CD4-positive, CD25-positive, alpha-beta regulatory T cell (primary cell): Measurements from ENCODE around the gene TBL1XR1. TPM values are rescaled to one million over a fixed set of nuclear protein-coding genes. Genes with fewer than 3 reads are reported as not detected.

Source experiments
- ATAC-seq, 2 donors: fragments of 150-1000 bp; cut with Tn5 transposase; one replicate each; pipeline ENCODE4 v1.10.0; 2021; ENCODE audit warnings: low read depth in 2 of 2, moderate number of reproducible peaks in 2 of 2, moderate library complexity in 1 of 2
- DNase-seq, 3 donors: peaks; one replicate each; pipeline versions ENCODE4 v3.0.0 to v3.0.0-alpha.2; 2012 to 2022; ENCODE audit warnings: mixed read lengths in 1 of 3
- H3K27ac ChIP-seq: one replicate; pipeline ENCODE4 v1.7.0; 2013; ENCODE audit warnings: mild to moderate bottlenecking, low read length; ENCODE audit not compliant: insufficient read depth, poor library complexity, severe bottlenecking
- H3K27me3 ChIP-seq: one replicate; pipeline ENCODE4 v1.7.0; 2013; ENCODE audit warnings: low read length; ENCODE audit not compliant: control insufficient read depth, insufficient read depth
- H3K36me3 ChIP-seq: one replicate; pipeline ENCODE4 v1.7.0; 2013; ENCODE audit warnings: mild to moderate bottlenecking, low read length, moderate library complexity; ENCODE audit not compliant: control insufficient read depth, insufficient read depth
- H3K4me1 ChIP-seq: 2 replicates; pipeline ENCODE4 v1.7.0; 2013; ENCODE audit warnings: mild to moderate bottlenecking, low read length; ENCODE audit not compliant: insufficient read depth, control insufficient read depth, poor library complexity, severe bottlenecking
- H3K4me3 ChIP-seq: one replicate; pipeline ENCODE4 v1.7.0; 2013; ENCODE audit warnings: low read depth, mild to moderate bottlenecking, low read length, moderate library complexity
- H3K9me3 ChIP-seq, 2 experiments: 1 replicate in 1 of 2; 2 replicates in 1 of 2; pipeline ENCODE4 v1.7.0; 2013; ENCODE audit warnings: low read length in 2 of 2, mild to moderate bottlenecking in 1 of 2, moderate library complexity in 1 of 2; ENCODE audit not compliant: control insufficient read depth in 2 of 2
- H3K27ac Mint-ChIP-seq, 3 donors: one replicate each; pipeline ENCODE4 v1.8.0; 2020 to 2022; ENCODE audit warnings: mild to moderate bottlenecking in 3 of 3, mixed read lengths in 3 of 3, moderate library complexity in 2 of 3
- H3K27me3 Mint-ChIP-seq: one replicate; pipeline ENCODE4 v1.8.0; 2022; ENCODE audit warnings: mild to moderate bottlenecking, mixed read lengths
- H3K36me3 Mint-ChIP-seq: one replicate; pipeline ENCODE4 v1.8.0; 2020; ENCODE audit warnings: mixed read lengths
- H3K4me1 Mint-ChIP-seq, 4 donors: one replicate each; pipeline ENCODE4 v1.8.0; 2020 to 2022; ENCODE audit warnings: mixed read lengths in 4 of 4, mild to moderate bottlenecking in 1 of 4
- H3K4me3 Mint-ChIP-seq, 4 donors: one replicate each; pipeline ENCODE4 v1.8.0; 2020 to 2022; ENCODE audit warnings: mild to moderate bottlenecking in 4 of 4, mixed read lengths in 4 of 4, moderate library complexity in 3 of 4
- H3K9me3 Mint-ChIP-seq, 7 donors: one replicate each; pipeline ENCODE4 v1.8.0; 2020 to 2022; ENCODE audit warnings: mixed read lengths in 7 of 7, mild to moderate bottlenecking in 3 of 7, moderate library complexity in 2 of 7
- polyA plus RNA-seq, 4 donors: library from polyadenylated mRNA; unstranded; fragments of 300-500 nt; fragmentation: Illumina TruSeq; gene quantifications; one replicate each; pipeline ENCODE4 v1.2.3, GENCODE V29; 2021
- total RNA-seq: library from RNA; stranded (reverse); gene quantifications from one replicate; pipeline ENCODE4 v1.2.3, GENCODE V29; 2022

TBL1XR1 gene
- total and polyA plus RNA-seq, 5 donors from 2014 or later: 34.0 to 146 (median 41.6) TPM

DNA sequence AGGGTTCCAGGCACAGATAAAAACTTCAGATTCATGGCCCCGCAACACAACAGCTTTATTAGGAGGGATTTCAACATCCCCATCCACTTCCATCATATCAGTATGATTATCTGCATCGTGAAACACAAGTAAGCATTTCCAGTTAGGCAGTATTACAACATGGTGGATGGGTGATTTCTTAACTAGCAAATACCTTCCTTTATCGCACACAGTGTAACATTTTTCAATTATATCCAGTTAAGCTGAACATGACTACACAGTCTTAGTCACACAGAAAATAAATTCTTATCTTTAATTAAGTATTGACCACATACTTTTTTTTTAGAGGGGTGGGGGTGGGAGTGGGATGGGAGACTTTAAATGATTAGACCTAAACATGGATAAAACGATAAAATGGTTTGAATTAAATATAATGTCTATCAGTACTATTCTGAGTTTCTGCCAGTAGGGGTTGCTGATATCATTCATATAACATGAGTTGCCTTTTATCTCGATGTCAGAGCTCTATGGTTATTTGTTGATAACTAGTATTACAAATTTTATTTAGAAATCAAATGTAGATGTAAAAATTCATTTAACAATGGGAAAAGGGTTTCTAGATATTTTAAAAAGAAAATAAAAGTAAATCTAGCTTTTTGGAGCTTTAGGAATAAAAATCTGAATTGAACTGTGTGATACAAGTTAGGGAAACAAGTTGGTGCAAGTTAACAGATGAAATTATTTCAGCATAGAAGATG lies 146.6 kb downstream of the TBL1XR1 start:
- peak in 2 of 3 donors; percentile 68 to 69 for DNase-seq
- peaks cover 8% of the 10 kb centered on the region for H3K4me1 ChIP-seq
- H3K36me3 ChIP-seq: peaks cover 64% of the 10 kb centered on the region
- Mint-ChIP-seq H3K4me1 (peaks cover 14 to 37% (median 21%) of the 10 kb centered on the region in 4 donors), H3K4me3 (no peak overlapping the region), H3K36me3 (peaks cover 27% of the 10 kb centered on the region), H3K27me3 (no peaks in the 10 kb centered on the region), H3K27ac (peak overlapping the region in 1 of 3 donors; percentile 79), H3K9me3 (no peaks in the 10 kb centered on the region)
- ATAC-seq: peak; percentile 74 to 77
- H3K4me3 ChIP-seq: no peak overlapping the region
- peak overlapping the region; percentile 19 for H3K27ac ChIP-seq
- H3K27me3 ChIP-seq: no peaks in the 10 kb centered on the region
- H3K9me3 ChIP-seq: no peaks in the 10 kb centered on the region

DNA sequence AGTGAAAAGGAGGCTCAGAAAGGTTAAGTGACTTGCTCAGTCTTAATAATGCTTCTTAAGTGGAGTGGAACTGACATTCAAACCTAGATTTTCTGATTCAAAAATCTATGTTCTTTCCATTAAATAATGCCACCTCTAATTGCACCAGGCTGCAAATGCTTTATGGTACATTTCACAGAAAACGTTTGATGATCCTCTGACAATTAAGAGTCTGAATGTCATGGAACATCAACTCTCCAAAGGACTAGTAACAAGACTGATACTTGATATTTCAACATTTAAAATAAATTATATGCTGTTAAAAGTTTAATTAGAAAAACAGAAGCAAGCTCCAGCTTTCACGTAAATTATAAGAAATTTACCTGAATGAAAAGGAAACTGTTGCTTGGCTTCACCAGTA lies 151.5 kb downstream of the TBL1XR1 start:
- H3K4me1 Mint-ChIP-seq: peaks cover 24 to 39% (median 27%) of the 10 kb centered on the region in 4 donors
- H3K27me3 Mint-ChIP-seq: no peaks in the 10 kb centered on the region
- H3K27me3 ChIP-seq: no peaks in the 10 kb centered on the region
- H3K9me3 ChIP-seq: no peaks in the 10 kb centered on the region
- H3K4me3 ChIP-seq: no peak overlapping the region
- H3K9me3 Mint-ChIP-seq: peaks cover 0 to 6% (median 0%) of the 10 kb centered on the region in 7 donors
- DNase-seq (no peak), ATAC-seq (no peak)
- no peak overlapping the region for H3K27ac ChIP-seq
- peak overlapping the region in 1 of 3 donors; percentile 23 for H3K27ac Mint-ChIP-seq
- peaks cover 78% of the 10 kb centered on the region for H3K36me3 ChIP-seq
- peaks cover 19% of the 10 kb centered on the region for H3K4me1 ChIP-seq
- peaks cover 62% of the 10 kb centered on the region for H3K36me3 Mint-ChIP-seq
- no peak overlapping the region for H3K4me3 Mint-ChIP-seq

DNA sequence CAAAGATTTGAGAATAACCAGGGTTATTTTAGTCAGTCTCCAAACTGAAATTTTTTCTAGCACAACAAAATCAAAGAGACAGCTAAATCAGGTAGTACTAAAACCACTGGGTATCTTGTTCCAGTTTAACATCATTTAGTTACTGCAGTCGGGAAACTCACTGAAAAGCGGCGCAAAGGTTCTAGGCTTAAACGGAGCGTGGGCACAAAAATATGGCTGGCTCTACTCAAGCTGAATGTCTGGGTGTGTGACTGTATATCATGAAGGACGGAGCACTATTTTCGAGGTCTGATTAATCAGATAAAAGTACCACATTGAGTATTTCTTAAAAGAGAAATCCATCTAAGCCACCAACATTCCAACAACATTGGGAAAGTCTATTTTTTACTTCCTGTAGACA lies 152.1 kb downstream of the TBL1XR1 start:
- peaks cover 28 to 39% (median 29%) of the 10 kb centered on the region in 4 donors for H3K4me1 Mint-ChIP-seq
- H3K9me3 Mint-ChIP-seq: peaks cover 0 to 6% (median 0%) of the 10 kb centered on the region in 7 donors
- ATAC-seq: no peak
- no peak overlapping the region for H3K4me3 Mint-ChIP-seq
- Histone ChIP-seq H3K9me3 (no peaks in the 10 kb centered on the region), H3K27me3 (no peaks in the 10 kb centered on the region), H3K4me3 (no peak overlapping the region), H3K4me1 (peaks cover 23% of the 10 kb centered on the region), H3K36me3 (peaks cover 74% of the 10 kb centered on the region), H3K27ac (no peak overlapping the region)
- H3K36me3 Mint-ChIP-seq: peaks cover 64% of the 10 kb centered on the region
- H3K27me3 Mint-ChIP-seq: no peaks in the 10 kb centered on the region
- no peak overlapping the region for H3K27ac Mint-ChIP-seq
- no peak for DNase-seq

DNA sequence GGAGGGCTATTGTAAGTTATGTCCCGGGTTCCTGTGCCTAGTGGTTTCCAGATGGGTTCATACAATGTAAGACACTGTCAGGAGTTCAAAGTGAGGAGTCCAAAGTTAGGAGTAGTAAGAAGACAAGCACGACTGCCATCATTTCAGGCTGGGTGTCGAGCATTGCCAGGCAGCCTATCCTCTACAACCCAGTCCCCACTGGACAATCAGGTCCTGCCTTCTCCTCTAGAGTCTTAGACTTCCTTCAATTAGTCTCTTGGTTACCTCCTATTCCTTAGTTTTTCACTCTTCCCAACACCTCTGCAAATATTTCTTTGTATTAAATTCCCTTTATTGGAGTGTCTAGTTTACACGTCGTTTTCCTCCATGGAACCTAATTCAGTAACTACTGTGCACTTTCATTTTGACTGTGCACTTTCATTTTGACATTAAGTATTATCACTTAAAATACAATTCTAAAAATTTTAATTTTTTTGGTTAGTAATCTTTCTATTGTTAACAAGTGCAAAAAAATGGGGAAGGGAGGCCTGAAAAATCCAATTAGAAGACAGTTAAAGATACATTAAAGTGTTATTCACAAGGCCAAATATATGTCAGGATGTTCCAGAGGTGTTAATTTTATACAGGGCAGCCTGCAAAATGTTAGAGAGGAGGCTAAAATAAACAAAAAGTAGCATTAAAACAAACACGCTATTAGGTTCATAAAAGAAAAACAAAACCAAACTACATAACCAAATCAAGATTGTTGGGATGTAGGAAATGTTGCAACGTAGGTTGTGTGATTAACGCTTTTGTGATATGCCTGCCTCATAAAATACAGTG lies 155.3 kb downstream of the TBL1XR1 start:
- Histone ChIP-seq H3K4me1 (peaks cover 23% of the 10 kb centered on the region), H3K9me3 (no peaks in the 10 kb centered on the region), H3K36me3 (peaks cover 67% of the 10 kb centered on the region), H3K27me3 (no peaks in the 10 kb centered on the region), H3K27ac (peak overlapping the region; percentile 5), H3K4me3 (peak overlapping the region; percentile 73)
- ATAC-seq: no peak
- Mint-ChIP-seq H3K9me3 (peaks cover 0 to 6% (median 0%) of the 10 kb centered on the region in 7 donors), H3K4me3 (peak overlapping the region in 3 of 4 donors; percentile 47 to 76 (median 59)), H3K27me3 (no peaks in the 10 kb centered on the region), H3K4me1 (peaks cover 31 to 48% (median 36%) of the 10 kb centered on the region in 4 donors), H3K27ac (peak overlapping the region; percentile 60 to 89 (median 67)), H3K36me3 (peaks cover 61% of the 10 kb centered on the region)
- DNase-seq: peak in 1 of 3 donors; percentile 61

DNA sequence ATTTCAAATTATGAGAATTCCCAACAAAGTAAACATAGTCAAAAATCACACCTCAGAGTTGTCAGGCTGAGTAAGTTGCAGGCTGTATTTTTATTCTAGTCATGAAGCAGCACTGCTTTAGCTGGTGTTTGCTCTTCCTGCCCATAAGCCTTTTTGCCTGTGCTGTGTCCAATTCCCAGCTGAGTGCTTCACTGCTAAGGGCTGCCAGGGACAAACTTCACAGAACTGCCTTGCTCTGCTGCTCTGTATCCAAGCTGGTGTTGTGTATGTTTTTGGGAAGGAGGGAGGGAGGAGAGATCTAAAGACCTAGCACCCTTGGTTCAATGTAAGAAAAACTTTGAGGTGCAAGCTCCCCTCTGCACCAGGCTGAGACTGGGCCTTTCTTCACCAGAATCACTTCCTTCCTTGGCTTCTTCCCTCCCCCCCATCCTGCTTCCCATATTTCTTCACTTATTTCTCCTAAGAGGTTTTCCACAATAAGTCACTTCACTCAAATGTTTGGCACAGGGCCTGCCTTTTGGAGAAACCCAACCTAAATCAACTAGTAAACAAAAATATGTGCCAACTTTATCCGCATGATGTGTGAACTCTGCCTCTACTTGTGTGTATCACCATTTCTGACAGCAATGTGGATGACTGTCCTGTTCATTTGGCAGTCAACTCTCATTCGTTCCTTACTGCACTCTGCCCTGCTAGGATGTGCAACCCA lies 156.1 kb downstream of the TBL1XR1 start:
- peaks cover 60% of the 10 kb centered on the region for H3K36me3 Mint-ChIP-seq
- peak overlapping the region; percentile 73 for H3K4me3 ChIP-seq
- peak overlapping the region in 2 of 3 donors; percentile 60 to 89 for H3K27ac Mint-ChIP-seq
- H3K4me1 ChIP-seq: peaks cover 23% of the 10 kb centered on the region
- DNase-seq (no peak), ATAC-seq (peak in 1 of 2 donors; percentile 16)
- H3K27ac ChIP-seq: peak overlapping the region; percentile 5
- peak overlapping the region in 3 of 4 donors; percentile 21 to 76 (median 59) for H3K4me3 Mint-ChIP-seq
- no peaks in the 10 kb centered on the region for H3K9me3 ChIP-seq
- peaks cover 65% of the 10 kb centered on the region for H3K36me3 ChIP-seq
- H3K4me1 Mint-ChIP-seq: peaks cover 31 to 41% (median 39%) of the 10 kb centered on the region in 4 donors
- H3K27me3 ChIP-seq: no peaks in the 10 kb centered on the region
- H3K9me3 Mint-ChIP-seq: peaks cover 0 to 6% (median 0%) of the 10 kb centered on the region in 7 donors
- H3K27me3 Mint-ChIP-seq: no peaks in the 10 kb centered on the region

DNA sequence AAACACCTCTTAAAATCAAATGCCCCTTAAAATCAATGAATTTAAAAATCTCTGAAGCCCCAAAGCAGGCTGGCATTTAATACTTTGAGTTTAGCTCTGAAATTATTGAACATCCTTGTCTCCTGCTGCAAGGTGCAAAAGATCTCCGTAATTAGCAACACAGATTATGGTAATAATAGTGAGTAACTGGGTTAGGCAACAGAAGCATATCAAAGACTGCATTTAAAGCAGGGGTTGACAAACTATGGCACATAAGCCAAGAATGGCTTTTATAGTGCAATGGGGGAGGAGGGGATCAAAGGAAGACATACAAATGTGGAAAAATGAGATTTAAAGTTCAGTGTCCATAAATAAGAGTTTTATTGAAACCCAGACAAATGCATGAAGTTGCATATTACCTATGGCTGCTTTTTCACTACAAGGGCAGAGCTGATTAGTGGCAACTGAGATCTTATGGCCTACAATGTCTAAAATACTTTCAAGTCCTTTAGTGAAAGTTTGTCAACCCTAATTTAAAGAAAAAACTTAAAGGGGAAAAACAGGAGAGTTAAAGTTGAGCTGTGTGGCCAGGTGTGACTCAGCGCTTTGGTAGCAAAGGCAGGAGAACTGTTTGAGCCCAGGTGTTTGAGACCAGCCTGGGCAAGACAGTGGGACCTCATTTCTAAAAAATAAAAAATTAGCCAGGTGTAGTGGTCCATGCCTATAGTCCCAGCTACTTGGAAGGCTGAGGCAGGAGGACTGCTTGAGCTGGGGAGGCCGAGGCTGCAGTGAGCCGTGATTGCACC lies 157.6 kb downstream of the TBL1XR1 start:
- H3K36me3 Mint-ChIP-seq: peaks cover 59% of the 10 kb centered on the region
- peaks cover 0 to 6% (median 0%) of the 10 kb centered on the region in 7 donors for H3K9me3 Mint-ChIP-seq
- no peak for ATAC-seq

More for the DNA sequence above, 157.6 kb downstream of the TBL1XR1 start:
- peak overlapping the region in 1 of 4 donors; percentile 73 for H3K4me3 Mint-ChIP-seq
- no peaks in the 10 kb centered on the region for H3K27me3 ChIP-seq
- no peak overlapping the region for H3K4me3 ChIP-seq
- no peak overlapping the region for H3K27ac ChIP-seq
- peaks cover 37 to 45% (median 41%) of the 10 kb centered on the region in 4 donors for H3K4me1 Mint-ChIP-seq
- peaks cover 23% of the 10 kb centered on the region for H3K4me1 ChIP-seq
- peak overlapping the region in 2 of 3 donors; percentile 39 to 89 for H3K27ac Mint-ChIP-seq
- no peaks in the 10 kb centered on the region for H3K9me3 ChIP-seq
- no peak for DNase-seq
- H3K27me3 Mint-ChIP-seq: no peaks in the 10 kb centered on the region
- H3K36me3 ChIP-seq: peaks cover 55% of the 10 kb centered on the region
